Chondrocyte (in vitro differentiated cells): ENCODE measurements around the gene ADARB2. TPM values are rescaled to one million over a fixed set of nuclear protein-coding genes. Genes with fewer than 3 reads are reported as not detected.

Experiments
- DNase-seq: peaks from one replicate; pipeline ENCODE4 v3.0.0; 2021; ENCODE audit warnings: mixed read lengths, low spot score
- H3K27ac Mint-ChIP-seq: one replicate; pipeline ENCODE4 v1.8.0; 2021; ENCODE audit warnings: mild to moderate bottlenecking, moderate library complexity, mixed read lengths; ENCODE audit not compliant: unreplicated experiment
- H3K27me3 Mint-ChIP-seq: 2 replicates; pipeline ENCODE4 v1.8.0; 2021; ENCODE audit warnings: low read depth, mixed read lengths
- H3K36me3 Mint-ChIP-seq: 2 replicates; pipeline ENCODE4 v1.8.0; 2021; ENCODE audit warnings: low read depth, mixed read lengths
- H3K4me1 Mint-ChIP-seq: 2 replicates; pipeline ENCODE4 v1.8.0; 2021; ENCODE audit warnings: low read depth, mild to moderate bottlenecking, mixed read lengths
- H3K4me3 Mint-ChIP-seq: one replicate; pipeline ENCODE4 v1.8.0; 2021; ENCODE audit warnings: mild to moderate bottlenecking, moderate library complexity, mixed read lengths; ENCODE audit not compliant: unreplicated experiment
- H3K9me3 Mint-ChIP-seq: 2 replicates; pipeline ENCODE4 v1.8.0; 2021; ENCODE audit warnings: low read depth, mixed read lengths
- CTCF ChIP-seq: fragments of 200-600 bp; sonication (generic); IDR thresholded peaks from 2 replicates; pipeline ENCODE4 v1.5.0; 2021; ENCODE audit warnings: antibody characterized with exemption, mild to moderate bottlenecking, moderate library complexity
- total RNA-seq: library from RNA; stranded (reverse); gene quantifications from 3 replicates; pipeline ENCODE4 v1.2.1, GENCODE V29; 2021

The ADARB2 gene
- total RNA-seq, 1 donor from 2014 or later = 3.3 TPM

GRCh38 chr10:1362589-1363445, 374.5 kb downstream of the ADARB2 start:
- peaks cover 38% of the 10 kb centered on the region for H3K4me1 Mint-ChIP-seq
- H3K36me3 Mint-ChIP-seq = no peaks in the 10 kb centered on the region
- no peaks in the 10 kb centered on the region for H3K27me3 Mint-ChIP-seq
- no peak overlapping the region for H3K27ac Mint-ChIP-seq
- no peaks in the 10 kb centered on the region for H3K9me3 Mint-ChIP-seq
- H3K4me3 Mint-ChIP-seq = no peak overlapping the region
- no peak for TF ChIP-seq CTCF
- no peak for DNase-seq

GRCh38 chr10:1361411-1362105, 375.8 kb downstream of the ADARB2 start:
- H3K27ac Mint-ChIP-seq = peak overlapping the region; percentile 86
- no peak for DNase-seq
- no peaks in the 10 kb centered on the region for H3K36me3 Mint-ChIP-seq
- H3K9me3 Mint-ChIP-seq = no peaks in the 10 kb centered on the region
- no peak overlapping the region for H3K4me3 Mint-ChIP-seq
- no peak for TF ChIP-seq CTCF
- H3K27me3 Mint-ChIP-seq = no peaks in the 10 kb centered on the region
- peaks cover 38% of the 10 kb centered on the region for H3K4me1 Mint-ChIP-seq

DNA sequence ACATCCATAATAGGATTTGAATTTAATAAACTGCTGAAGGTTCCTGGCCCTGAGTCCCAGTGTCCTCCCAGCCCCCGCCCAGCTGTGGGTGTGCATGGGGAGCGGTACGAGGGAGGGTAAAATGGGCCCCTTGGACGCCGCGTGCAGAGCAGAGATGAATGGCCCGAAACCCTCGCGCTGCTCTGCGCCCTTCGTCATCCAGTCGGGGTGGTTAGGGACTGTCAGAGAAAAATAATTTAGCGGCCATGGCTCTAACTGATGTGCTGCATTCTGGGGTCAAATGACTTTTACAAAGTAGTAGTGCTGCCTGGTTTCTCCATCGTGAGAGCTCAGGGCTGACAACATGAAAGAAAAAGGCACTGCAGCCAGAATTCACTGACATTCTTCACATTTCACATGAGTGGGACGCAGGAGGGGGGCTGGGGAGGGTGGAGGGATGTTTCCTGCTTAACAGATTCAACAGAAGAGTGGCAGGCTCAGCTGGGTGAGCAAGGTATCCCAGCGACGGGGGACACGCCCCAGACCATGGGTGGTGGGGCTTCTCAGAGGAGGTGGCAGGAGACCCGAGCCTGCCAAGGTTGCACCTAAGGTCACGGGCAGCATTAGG, 376.7 kb downstream of the ADARB2 start:
- DNase-seq = no peak
- no peaks in the 10 kb centered on the region for H3K36me3 Mint-ChIP-seq
- H3K27me3 Mint-ChIP-seq = no peaks in the 10 kb centered on the region
- no peak for TF ChIP-seq CTCF
- H3K4me3 Mint-ChIP-seq = peak overlapping the region; percentile 49
- peaks cover 38% of the 10 kb centered on the region for H3K4me1 Mint-ChIP-seq
- H3K9me3 Mint-ChIP-seq = no peaks in the 10 kb centered on the region
- H3K27ac Mint-ChIP-seq = peak overlapping the region; percentile 86

DNA sequence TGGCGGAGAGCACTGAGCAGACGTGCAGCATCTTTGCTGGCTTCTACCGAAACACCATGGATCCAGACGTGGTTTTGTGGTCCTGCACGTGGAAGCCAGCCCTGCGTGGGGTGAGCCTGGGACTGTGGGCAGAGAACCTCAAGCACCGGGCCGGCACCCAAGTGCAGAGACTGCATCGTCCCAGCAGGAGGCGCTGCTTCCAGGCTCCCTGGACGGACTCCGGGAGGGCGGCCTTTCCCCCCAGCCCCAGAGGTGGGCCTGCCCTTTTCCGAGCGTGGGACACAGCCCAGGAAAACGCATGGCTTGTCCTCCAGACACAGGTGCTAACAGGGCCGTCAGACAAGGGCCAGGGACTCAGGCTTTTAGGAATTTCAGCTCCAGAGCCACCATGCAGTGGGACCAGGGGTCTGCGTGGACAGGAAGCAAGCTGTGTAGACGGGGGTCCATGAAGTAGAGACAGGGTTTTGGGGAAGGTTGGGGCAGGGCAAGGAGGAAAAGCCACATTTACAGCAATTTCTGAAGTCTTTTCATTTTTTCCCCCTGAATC, 377.2 kb downstream of the ADARB2 start:
- Mint-ChIP-seq H3K4me1 (peaks cover 38% of the 10 kb centered on the region), H3K9me3 (no peaks in the 10 kb centered on the region), H3K36me3 (no peaks in the 10 kb centered on the region), H3K27me3 (no peaks in the 10 kb centered on the region), H3K27ac (peak overlapping the region; percentile 86), H3K4me3 (peak overlapping the region; percentile 49)
- DNase-seq = no peak
- TF ChIP-seq CTCF = peak; percentile 76

GRCh38 chr10:1359626-1359955, 377.7 kb downstream of the ADARB2 start:
- no peak for DNase-seq
- Mint-ChIP-seq H3K9me3 (no peaks in the 10 kb centered on the region), H3K27me3 (no peaks in the 10 kb centered on the region), H3K36me3 (no peaks in the 10 kb centered on the region), H3K4me3 (no peak overlapping the region), H3K27ac (no peak overlapping the region), H3K4me1 (peaks cover 38% of the 10 kb centered on the region)
- TF ChIP-seq CTCF = no peak
